H9 (cell line): Measurements from ENCODE around the gene ARL5B. TPM values are rescaled to one million over a fixed set of nuclear protein-coding genes. Genes with fewer than 3 reads are reported as not detected.

Experiments
- DNase-seq: peaks from one replicate; pipeline ENCODE4 v3.0.0-alpha.2; 2017
- H2AFZ ChIP-seq: one replicate; pipeline ENCODE4 v1.6.1; 2013; ENCODE audit warnings: mild to moderate bottlenecking, low read length, control low read depth, moderate library complexity
- H2AK5ac ChIP-seq: 2 replicates; pipeline ENCODE4 v1.6.1; 2013; ENCODE audit warnings: low read length, control low read depth, mixed read lengths; ENCODE audit not compliant: insufficient read length
- H2BK120ac ChIP-seq: one replicate; pipeline ENCODE4 v1.6.1; 2013; ENCODE audit warnings: low read depth, mild to moderate bottlenecking, low read length, control low read depth, inconsistent platforms; ENCODE audit not compliant: poor library complexity, severe bottlenecking
- H2BK12ac ChIP-seq: 2 replicates; pipeline ENCODE4 v1.6.1; 2013; ENCODE audit warnings: low read length, control low read depth, mixed read lengths, low read depth; ENCODE audit not compliant: insufficient read length
- H2BK15ac ChIP-seq: 2 replicates; pipeline ENCODE4 v1.6.1; 2013; ENCODE audit warnings: low read depth, low read length, control low read depth
- H2BK20ac ChIP-seq: one replicate; pipeline ENCODE4 v1.6.1; 2013; ENCODE audit warnings: low read depth, mild to moderate bottlenecking, low read length, control low read depth, inconsistent platforms; ENCODE audit not compliant: poor library complexity, severe bottlenecking
- H2BK5ac ChIP-seq: 2 replicates; pipeline ENCODE4 v1.6.1; 2013; ENCODE audit warnings: low read length, control low read depth, mixed read lengths; ENCODE audit not compliant: insufficient read length
- H3K14ac ChIP-seq: 2 replicates; pipeline ENCODE4 v1.6.1; 2013; ENCODE audit warnings: low read length, control low read depth; ENCODE audit not compliant: insufficient read depth
- H3K18ac ChIP-seq: 2 replicates; pipeline ENCODE4 v1.6.1; 2013; ENCODE audit warnings: low read depth, mild to moderate bottlenecking, mixed read lengths, low read length, control low read depth; ENCODE audit not compliant: insufficient read length
- H3K23ac ChIP-seq: 2 replicates; pipeline ENCODE4 v1.6.1; 2013; ENCODE audit warnings: low read length, control low read depth, mixed read lengths, low read depth; ENCODE audit not compliant: insufficient read length
- H3K23me2 ChIP-seq: 2 replicates; pipeline ENCODE4 v1.6.1; 2013; ENCODE audit warnings: low read depth, mild to moderate bottlenecking, mixed read lengths, low read length, control low read depth; ENCODE audit not compliant: insufficient read length, poor library complexity, severe bottlenecking
- H3K27ac ChIP-seq: 2 replicates; pipeline ENCODE4 v1.5.1; 2013; ENCODE audit warnings: low read length, control low read depth, mixed read lengths, low read depth; ENCODE audit not compliant: insufficient read length
- H3K27me3 ChIP-seq: 2 replicates; pipeline ENCODE4 v1.6.1; 2013; ENCODE audit warnings: low read length, control low read depth, inconsistent platforms; ENCODE audit not compliant: insufficient read depth
- H3K4ac ChIP-seq: 2 replicates; pipeline ENCODE4 v1.6.1; 2013; ENCODE audit warnings: low read depth, mild to moderate bottlenecking, control low read depth, inconsistent platforms, low read length, moderate library complexity
- H3K4me1 ChIP-seq: 2 replicates; pipeline ENCODE4 v1.6.1; 2013; ENCODE audit warnings: low read length, control low read depth, inconsistent platforms; ENCODE audit not compliant: insufficient read depth
- H3K4me2 ChIP-seq: 2 replicates; pipeline ENCODE4 v1.6.1; 2013; ENCODE audit warnings: low read length, control low read depth, mixed read lengths; ENCODE audit not compliant: insufficient read length, insufficient read depth
- H3K56ac ChIP-seq: 2 replicates; pipeline ENCODE4 v1.6.1; 2013; ENCODE audit warnings: low read depth, mild to moderate bottlenecking, mixed read lengths, low read length, control low read depth; ENCODE audit not compliant: insufficient read length
- H3K79me1 ChIP-seq: 2 replicates; pipeline ENCODE4 v1.6.1; 2013; ENCODE audit warnings: low read depth, mild to moderate bottlenecking, moderate library complexity, low read length, control low read depth, inconsistent platforms; ENCODE audit not compliant: insufficient read depth, poor library complexity, severe bottlenecking
- H3K79me2 ChIP-seq: 2 replicates; pipeline ENCODE4 v1.6.1; 2013; ENCODE audit warnings: low read length, control low read depth, inconsistent platforms; ENCODE audit not compliant: insufficient read depth
- H3K9ac ChIP-seq: 2 replicates; pipeline ENCODE4 v1.6.1; 2013; ENCODE audit warnings: low read length, control low read depth, mixed read lengths; ENCODE audit not compliant: insufficient read length; ENCODE audit errors: extremely low read depth
- H3K9me3 ChIP-seq: one replicate; pipeline ENCODE4 v1.6.1; 2013; ENCODE audit warnings: low read depth, low read length, inconsistent platforms; ENCODE audit not compliant: control insufficient read depth
- H3T11ph ChIP-seq: one replicate; pipeline ENCODE4 v1.6.1; 2013; ENCODE audit warnings: mild to moderate bottlenecking, low read length, control low read depth, inconsistent platforms
- H4K20me1 ChIP-seq: one replicate; pipeline ENCODE4 v1.6.1; 2013; ENCODE audit not compliant: control insufficient read depth, insufficient read length, insufficient read depth
- H4K5ac ChIP-seq: 2 replicates; pipeline ENCODE4 v1.6.1; 2013; ENCODE audit warnings: low read depth, mild to moderate bottlenecking, mixed read lengths, low read length, control low read depth; ENCODE audit not compliant: insufficient read length
- H4K8ac ChIP-seq: replicated peaks from 2 replicates; pipeline ENCODE4 v1.6.1; 2013; ENCODE audit warnings: low read length, control low read depth, mixed read lengths, low read depth; ENCODE audit not compliant: insufficient read length
- H4K91ac ChIP-seq: 2 replicates; pipeline ENCODE4 v1.6.1; 2013; ENCODE audit warnings: low read depth, mild to moderate bottlenecking, moderate library complexity, mixed read lengths, low read length, control low read depth; ENCODE audit not compliant: insufficient read length
- H3K27ac Mint-ChIP-seq, 3 experiments: 2 replicates in 2 of 3; 3 replicates in 1 of 3; pipeline ENCODE4 v1.8.0; 2020 to 2021; ENCODE audit warnings: mixed read lengths in 3 of 3, mild to moderate bottlenecking in 1 of 3, moderate library complexity in 1 of 3
- H3K27me3 Mint-ChIP-seq: 2 replicates; pipeline ENCODE4 v1.8.0; 2021; ENCODE audit warnings: low read depth, mild to moderate bottlenecking, moderate library complexity, mixed read lengths
- H3K36me3 Mint-ChIP-seq, 3 experiments: 2 replicates in 2 of 3; 3 replicates in 1 of 3; pipeline ENCODE4 v1.8.0; 2020 to 2021; ENCODE audit warnings: low read depth in 3 of 3, mixed read lengths in 3 of 3; ENCODE audit not compliant: insufficient read depth in 1 of 3
- H3K4me1 Mint-ChIP-seq, 2 experiments: 2 replicates each; pipeline ENCODE4 v1.8.0; 2020; ENCODE audit warnings: mixed read lengths in 2 of 2
- H3K4me3 Mint-ChIP-seq, 2 experiments: 2 replicates in 1 of 2; 3 replicates in 1 of 2; pipeline ENCODE4 v1.8.0; 2020 to 2021; ENCODE audit warnings: mild to moderate bottlenecking in 2 of 2, mixed read lengths in 2 of 2, moderate library complexity in 1 of 2
- H3K9me3 Mint-ChIP-seq, 2 experiments: 2 replicates in 1 of 2; 3 replicates in 1 of 2; pipeline ENCODE4 v1.8.0; 2020; ENCODE audit warnings: mild to moderate bottlenecking in 2 of 2, mixed read lengths in 2 of 2, moderate library complexity in 1 of 2
- CTCF ChIP-seq: fragments of 200-600 bp; sonication (generic); conservative IDR thresholded peaks from 3 replicates; pipeline ENCODE4 v1.8.0; 2021; ENCODE audit warnings: antibody characterized with exemption, mild to moderate bottlenecking
- WGBS: extraction: QIAGEN DNeasy Blood & Tissue Kit; methylation state at CpG from one replicate; pipeline ENCODE4 v1.1.7; 2013; ENCODE audit warnings: missing lambda C conversion rate, low lambda C conversion rate, mixed read lengths; ENCODE audit not compliant: insufficient read length; ENCODE audit errors: extremely low coverage; 5-methylcytosine and 5-hydroxymethylcytosine counted together
- total RNA-seq: library from RNA; stranded (reverse); gene quantifications from 2 replicates; pipeline ENCODE4 v1.2.1, GENCODE V29; 2021

The ARL5B gene
- total RNA-seq, 1 experiment from 2014 or later, result 33.9 TPM

GRCh38 chr10:18721067-18721466 is 61.8 kb downstream of the ARL5B start:
- Histone ChIP-seq H3K9ac (no peak overlapping the region), H2BK15ac (no peak overlapping the region), H4K8ac (no peak overlapping the region), H2AFZ (no peak overlapping the region), H4K20me1 (no peaks in the 10 kb centered on the region), H3K27me3 (no peaks in the 10 kb centered on the region), H3K9me3 (no peaks in the 10 kb centered on the region), H4K91ac (no peak overlapping the region), H2BK12ac (no peak overlapping the region), H3K79me1 (no peaks in the 10 kb centered on the region), H3K4me1 (no peaks in the 10 kb centered on the region), H3T11ph (no peak overlapping the region), H2BK120ac (no peak overlapping the region), H2AK5ac (no peak overlapping the region), H3K4ac (no peak overlapping the region), H3K23ac (no peak overlapping the region), H3K79me2 (no peaks in the 10 kb centered on the region), H2BK5ac (no peak overlapping the region), H4K5ac (no peak overlapping the region), H3K56ac (no peak overlapping the region), H3K18ac (no peak overlapping the region), H3K27ac (no peak overlapping the region), H3K14ac (no peak overlapping the region), H3K23me2 (no peaks in the 10 kb centered on the region), H2BK20ac (no peak overlapping the region), H3K4me2 (no peak overlapping the region)
- Mint-ChIP-seq H3K27ac (no peak overlapping the region), H3K9me3 (no peaks in the 10 kb centered on the region), H3K36me3 (no peaks in the 10 kb centered on the region), H3K4me1 (no peaks in the 10 kb centered on the region), H3K27me3 (no peaks in the 10 kb centered on the region), H3K4me3 (no peak overlapping the region)
- WGBS, result no CpG with 5 or more reads among the region's 9 CpGs
- no peak for TF ChIP-seq CTCF
- no peak for DNase-seq
